Measurements from ENCODE around the gene UBE2I.
"Not testable (repeated sequence)": the region's sequence is repeated elsewhere in the genome, so short reads cannot be mapped to it uniquely, and the experiment has no call there.

The UBE2I gene

DNA sequence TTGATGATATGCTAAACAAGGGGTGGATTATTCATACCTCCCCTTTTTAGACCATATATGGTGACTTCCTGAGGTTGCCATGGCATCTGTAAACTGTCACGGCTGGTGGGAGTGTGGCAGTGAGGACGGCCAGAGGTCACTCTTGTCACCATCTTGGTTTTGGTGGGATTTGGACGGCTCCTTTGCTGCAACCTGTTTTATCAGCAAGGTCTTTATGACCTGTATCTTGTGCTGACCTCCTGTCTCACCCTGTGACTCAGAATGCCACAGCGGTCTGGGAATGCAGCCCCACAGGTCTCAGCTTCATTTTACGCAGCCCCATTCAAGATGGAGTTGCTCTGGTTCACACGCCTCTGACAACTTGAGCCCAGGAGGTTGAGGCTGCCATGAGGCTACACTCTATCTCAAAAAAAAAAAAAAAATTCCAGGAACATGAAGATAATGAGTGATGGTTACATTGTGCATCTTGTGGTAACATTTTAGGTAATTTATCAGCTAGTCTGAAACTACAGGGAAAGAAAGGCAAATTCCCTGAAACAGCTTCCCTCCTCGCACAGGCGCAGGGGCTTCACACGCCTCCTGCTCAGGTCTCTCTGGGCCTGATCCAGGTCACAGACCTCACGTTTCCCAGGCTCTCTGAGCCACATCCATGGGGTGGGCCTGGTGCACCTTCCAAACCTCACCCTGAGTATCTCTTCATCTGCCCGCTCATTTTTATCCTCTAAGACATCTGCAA lies 15.3 kb upstream of the UBE2I start:
- Histone ChIP-seq H3K4me1 (ENCODE audit: control insufficient read depth in 1 of 2, insufficient read depth in 1 of 2, low read depth in 1 of 2, low read length in 1 of 2) (peaks cover 0 to 4% of the 10 kb centered on the region in 2 experiments), H3K9me3 (no peaks in the 10 kb centered on the region), H3K27me3 (peaks cover 48% of the 10 kb centered on the region), H3K4me3 (ENCODE audit: low read depth in 1 of 2, low read length in 1 of 2) (no peak overlapping the region), H3K27ac (no peak overlapping the region), H3K36me3 (no peaks in the 10 kb centered on the region)
- TF ChIP-seq, protein P1, sequence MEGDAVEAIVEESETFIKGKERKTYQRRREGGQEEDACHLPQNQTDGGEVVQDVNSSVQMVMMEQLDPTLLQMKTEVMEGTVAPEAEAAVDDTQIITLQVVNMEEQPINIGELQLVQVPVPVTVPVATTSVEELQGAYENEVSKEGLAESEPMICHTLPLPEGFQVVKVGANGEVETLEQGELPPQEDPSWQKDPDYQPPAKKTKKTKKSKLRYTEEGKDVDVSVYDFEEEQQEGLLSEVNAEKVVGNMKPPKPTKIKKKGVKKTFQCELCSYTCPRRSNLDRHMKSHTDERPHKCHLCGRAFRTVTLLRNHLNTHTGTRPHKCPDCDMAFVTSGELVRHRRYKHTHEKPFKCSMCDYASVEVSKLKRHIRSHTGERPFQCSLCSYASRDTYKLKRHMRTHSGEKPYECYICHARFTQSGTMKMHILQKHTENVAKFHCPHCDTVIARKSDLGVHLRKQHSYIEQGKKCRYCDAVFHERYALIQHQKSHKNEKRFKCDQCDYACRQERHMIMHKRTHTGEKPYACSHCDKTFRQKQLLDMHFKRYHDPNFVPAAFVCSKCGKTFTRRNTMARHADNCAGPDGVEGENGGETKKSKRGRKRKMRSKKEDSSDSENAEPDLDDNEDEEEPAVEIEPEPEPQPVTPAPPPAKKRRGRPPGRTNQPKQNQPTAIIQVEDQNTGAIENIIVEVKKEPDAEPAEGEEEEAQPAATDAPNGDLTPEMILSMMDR (IDR thresholded peaks at IDR 0.05), result no peak

DNA sequence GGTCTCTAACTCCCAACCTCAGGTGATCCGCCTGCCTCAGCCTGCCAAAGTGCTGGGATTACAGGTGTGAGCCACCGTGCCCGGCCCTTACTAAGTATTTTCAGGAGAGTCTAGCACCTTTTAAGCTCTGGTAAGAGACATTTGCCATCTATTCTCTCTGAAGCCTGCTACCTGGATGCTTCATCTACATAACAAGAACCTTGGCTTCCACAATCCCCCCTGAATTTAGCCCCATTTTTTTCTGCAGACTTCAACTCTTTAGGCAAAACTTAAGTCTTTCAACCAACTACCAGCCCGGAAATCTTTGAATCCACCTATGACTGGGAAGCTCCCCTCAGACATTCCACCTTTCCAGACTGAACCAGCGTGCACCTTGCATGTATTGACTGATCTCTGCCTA lies 14.0 kb upstream of the UBE2I start:
- H3K27ac ChIP-seq, result no peak overlapping the region
- no peaks in the 10 kb centered on the region for H3K36me3 ChIP-seq
- H3K4me3 ChIP-seq (ENCODE audit: low read depth in 1 of 2, low read length in 1 of 2), result no peak overlapping the region
- TF ChIP-seq, protein P1 (IDR thresholded peaks at IDR 0.05), result no peak
- no peaks in the 10 kb centered on the region for H3K9me3 ChIP-seq
- peaks cover 45% of the 10 kb centered on the region for H3K27me3 ChIP-seq
- no peaks in the 10 kb centered on the region for H3K4me1 ChIP-seq (ENCODE audit: control insufficient read depth in 1 of 2, insufficient read depth in 1 of 2, low read depth in 1 of 2, low read length in 1 of 2)

DNA sequence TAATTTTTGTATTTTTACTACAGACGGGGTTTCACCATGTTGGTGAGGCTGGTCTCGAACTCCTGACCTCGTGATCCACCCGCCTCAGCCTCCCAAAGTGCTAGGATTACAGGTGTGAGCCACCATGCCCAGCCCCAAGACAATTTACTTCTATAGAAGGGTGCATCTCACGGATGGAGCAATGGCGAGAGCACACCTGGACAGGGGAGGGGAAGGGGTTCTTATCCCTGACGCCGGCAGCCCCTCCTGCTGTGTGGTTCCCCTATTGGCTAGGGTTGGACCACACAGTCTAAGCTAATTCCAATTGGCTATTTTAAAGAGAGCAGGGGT lies 12.8 kb upstream of the UBE2I start:
- not testable (repeated sequence) for H3K27ac ChIP-seq; H3K4me3 ChIP-seq (ENCODE audit: low read depth in 1 of 2, low read length in 1 of 2); H3K9me3 ChIP-seq; H3K36me3 ChIP-seq; H3K4me1 ChIP-seq (ENCODE audit: control insufficient read depth in 1 of 2, insufficient read depth in 1 of 2, low read depth in 1 of 2, low read length in 1 of 2)
- peaks cover 45% of the 10 kb centered on the region for H3K27me3 ChIP-seq

DNA sequence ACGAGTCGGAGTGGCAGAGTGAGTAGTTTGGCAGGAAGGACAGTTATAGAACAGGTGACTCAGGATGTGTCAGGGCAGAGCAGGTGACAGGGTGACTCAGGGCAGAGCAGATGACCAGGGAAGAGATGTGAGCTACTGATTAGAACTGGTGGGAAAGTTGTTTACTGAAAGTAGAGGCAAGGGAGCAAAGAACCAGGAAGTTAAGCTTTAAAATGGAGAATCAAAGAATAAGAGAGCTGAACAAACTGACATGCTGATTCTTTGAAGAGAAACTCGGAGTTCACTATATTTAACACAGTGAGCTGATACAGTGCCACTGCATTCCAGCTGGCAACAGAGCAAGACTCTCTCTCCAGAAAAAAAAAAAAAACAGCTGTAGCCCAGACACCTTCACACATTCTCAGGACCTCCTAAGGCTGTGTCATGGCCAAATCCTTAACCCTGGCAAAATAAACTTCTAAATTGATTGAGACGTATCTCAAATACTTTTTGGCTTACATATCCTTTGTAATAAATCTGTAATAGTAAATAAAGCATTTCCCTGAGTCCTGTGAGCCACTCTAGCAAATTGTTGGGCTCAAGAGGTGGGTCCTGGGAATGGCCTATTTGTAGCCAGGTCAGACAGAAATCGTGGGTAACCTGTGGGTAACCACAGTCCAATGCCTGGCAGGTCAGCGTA lies 12.3 kb upstream of the UBE2I start:
- Histone ChIP-seq H3K4me3 (ENCODE audit: low read depth in 1 of 2, low read length in 1 of 2) (no peak overlapping the region), H3K36me3 (no peaks in the 10 kb centered on the region), H3K27me3 (peaks cover 45% of the 10 kb centered on the region), H3K4me1 (ENCODE audit: control insufficient read depth in 1 of 2, insufficient read depth in 1 of 2, low read depth in 1 of 2, low read length in 1 of 2) (peaks cover 0 to 8% of the 10 kb centered on the region in 2 experiments), H3K9me3 (no peaks in the 10 kb centered on the region), H3K27ac (no peak overlapping the region)
- TF ChIP-seq, protein P1 (IDR thresholded peaks at IDR 0.05), result no peak

DNA sequence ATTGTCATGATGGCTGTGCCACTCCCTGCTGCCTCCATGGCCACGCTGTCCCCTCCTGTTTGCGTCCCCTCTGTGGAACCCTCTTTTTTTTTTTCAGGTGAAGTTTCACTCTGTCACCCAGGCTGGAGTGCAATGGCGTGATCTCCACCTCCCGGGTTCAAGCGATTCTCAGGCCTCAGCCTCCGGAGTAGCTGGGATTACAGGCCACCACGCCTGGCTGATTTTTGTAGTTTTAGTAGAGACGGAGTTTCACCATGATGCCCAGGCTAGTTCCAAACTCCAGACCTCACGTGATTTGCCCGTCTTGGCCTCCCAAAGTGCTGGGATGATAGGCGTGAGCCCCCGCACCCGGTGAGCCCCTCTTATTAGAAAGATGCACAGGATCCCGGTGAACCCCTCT lies 11.0 kb upstream of the UBE2I start:
- TF ChIP-seq, protein P1 (IDR thresholded peaks at IDR 0.05), result no peak
- H3K36me3 ChIP-seq, result no peaks in the 10 kb centered on the region
- no peaks in the 10 kb centered on the region for H3K9me3 ChIP-seq
- H3K4me3 ChIP-seq (ENCODE audit: low read depth in 1 of 2, low read length in 1 of 2), result no peak overlapping the region
- no peak overlapping the region for H3K27ac ChIP-seq
- peaks cover 0 to 8% of the 10 kb centered on the region in 2 experiments for H3K4me1 ChIP-seq (ENCODE audit: control insufficient read depth in 1 of 2, insufficient read depth in 1 of 2, low read depth in 1 of 2, low read length in 1 of 2)
- H3K27me3 ChIP-seq, result peaks cover 39% of the 10 kb centered on the region
